Measurements from ENCODE around the gene CAV1.

DNA sequence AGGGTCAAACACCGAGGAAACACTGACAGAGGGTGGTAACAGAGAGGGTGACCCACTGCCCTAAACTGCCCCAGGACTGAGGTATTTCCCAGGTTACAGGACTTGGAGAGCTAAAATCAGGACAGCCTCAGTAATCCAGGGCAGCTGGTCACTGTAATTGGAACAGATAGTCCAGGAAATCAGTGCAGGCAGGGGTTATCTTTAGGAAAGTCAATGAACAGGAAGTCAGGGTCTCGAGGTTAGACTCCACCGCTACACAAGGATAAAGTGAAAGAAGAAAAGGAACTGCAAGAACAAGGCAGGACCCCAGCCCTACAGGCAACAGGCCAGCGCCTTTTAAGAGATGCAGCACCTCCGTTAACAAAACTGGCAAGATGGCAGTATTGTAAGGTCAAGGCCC is 61.1 kb downstream of the CAV1 start:
- TF ChIP-seq MXI1 (conservative IDR thresholded peaks at IDR 0.05; ENCODE audit: poor library complexity, severe bottlenecking) (no peak), POLR2AphosphoS5 (IDR thresholded peaks at IDR 0.05) (no peak)
- TF ChIP-seq, protein P1, sequence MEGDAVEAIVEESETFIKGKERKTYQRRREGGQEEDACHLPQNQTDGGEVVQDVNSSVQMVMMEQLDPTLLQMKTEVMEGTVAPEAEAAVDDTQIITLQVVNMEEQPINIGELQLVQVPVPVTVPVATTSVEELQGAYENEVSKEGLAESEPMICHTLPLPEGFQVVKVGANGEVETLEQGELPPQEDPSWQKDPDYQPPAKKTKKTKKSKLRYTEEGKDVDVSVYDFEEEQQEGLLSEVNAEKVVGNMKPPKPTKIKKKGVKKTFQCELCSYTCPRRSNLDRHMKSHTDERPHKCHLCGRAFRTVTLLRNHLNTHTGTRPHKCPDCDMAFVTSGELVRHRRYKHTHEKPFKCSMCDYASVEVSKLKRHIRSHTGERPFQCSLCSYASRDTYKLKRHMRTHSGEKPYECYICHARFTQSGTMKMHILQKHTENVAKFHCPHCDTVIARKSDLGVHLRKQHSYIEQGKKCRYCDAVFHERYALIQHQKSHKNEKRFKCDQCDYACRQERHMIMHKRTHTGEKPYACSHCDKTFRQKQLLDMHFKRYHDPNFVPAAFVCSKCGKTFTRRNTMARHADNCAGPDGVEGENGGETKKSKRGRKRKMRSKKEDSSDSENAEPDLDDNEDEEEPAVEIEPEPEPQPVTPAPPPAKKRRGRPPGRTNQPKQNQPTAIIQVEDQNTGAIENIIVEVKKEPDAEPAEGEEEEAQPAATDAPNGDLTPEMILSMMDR (IDR thresholded peaks at IDR 0.05; ENCODE audit: poor library complexity, severe bottlenecking) = no peak
